CD4-positive, alpha-beta T cell treated with Interleukin-12 subunit alpha and Interleukin-12 subunit beta, for 1 hour (primary cell): Measurements from ENCODE around the gene DSCAML1.

ENCODE experiments used
- DNase-seq: peaks from one replicate; pipeline ENCODE4 v3.0.0-alpha.2; 2020

The DSCAML1 gene

DNA sequence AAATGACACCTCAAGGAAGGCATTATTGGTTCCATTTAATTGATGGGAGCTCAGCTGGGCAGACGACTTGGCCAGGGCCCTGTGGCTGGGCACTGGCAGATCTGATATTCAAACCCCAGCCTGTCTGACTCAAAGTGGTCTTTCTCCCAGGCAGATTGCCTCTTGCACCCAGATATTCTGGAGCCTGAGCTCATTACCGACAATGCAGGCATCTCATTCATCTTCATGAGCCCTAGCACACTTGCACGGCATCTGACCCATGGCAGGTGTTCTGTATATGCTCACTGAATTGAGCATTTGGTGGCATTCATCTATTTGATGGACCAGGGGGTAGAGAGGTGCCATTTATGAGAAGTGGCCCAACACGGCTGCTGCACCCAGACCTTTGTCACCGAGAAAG, 193.1 kb downstream of the DSCAML1 start:
- DNase-seq = no peak

DNA sequence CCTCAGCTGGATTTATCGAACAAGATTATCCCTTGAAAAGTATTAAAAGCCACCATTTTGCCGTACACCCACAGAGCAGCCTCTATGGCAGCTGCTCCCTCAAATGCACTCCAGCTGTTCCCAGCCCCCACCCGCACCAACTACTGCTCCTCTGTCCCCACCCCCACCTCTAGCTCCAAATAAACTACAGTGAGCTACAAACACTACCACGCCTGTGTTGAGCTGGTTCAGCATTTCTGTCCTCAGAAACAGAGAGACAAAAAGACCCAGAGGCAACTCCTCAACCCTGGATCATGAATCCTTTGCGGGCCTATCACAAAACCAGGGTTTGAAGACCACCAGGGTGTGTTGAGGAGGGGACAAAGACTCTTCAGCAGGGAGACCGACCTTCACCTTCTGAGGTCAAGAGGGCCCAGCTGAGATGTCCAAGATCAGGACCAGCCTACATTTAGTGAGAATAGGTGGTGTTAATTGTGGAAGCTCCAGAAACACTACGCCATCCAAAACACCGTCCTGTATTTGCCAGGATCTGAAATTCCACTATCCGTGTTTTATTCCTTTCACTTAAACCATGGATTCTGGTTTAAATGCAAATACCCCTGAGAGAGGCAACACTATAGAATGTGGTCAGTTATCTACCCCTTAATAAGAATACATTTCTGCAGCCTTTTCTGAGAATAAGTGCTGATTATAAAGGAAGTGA, 195.9 kb downstream of the DSCAML1 start:
- DNase-seq = no peak

GRCh38 chr11:117600234-117600783, 196.7 kb downstream of the DSCAML1 start:
- DNase-seq = no peak

- DNase-seq = no peak
Measured at GRCh38 chr11:117597071-117597470, 199.9 kb downstream of the DSCAML1 start.

DNA sequence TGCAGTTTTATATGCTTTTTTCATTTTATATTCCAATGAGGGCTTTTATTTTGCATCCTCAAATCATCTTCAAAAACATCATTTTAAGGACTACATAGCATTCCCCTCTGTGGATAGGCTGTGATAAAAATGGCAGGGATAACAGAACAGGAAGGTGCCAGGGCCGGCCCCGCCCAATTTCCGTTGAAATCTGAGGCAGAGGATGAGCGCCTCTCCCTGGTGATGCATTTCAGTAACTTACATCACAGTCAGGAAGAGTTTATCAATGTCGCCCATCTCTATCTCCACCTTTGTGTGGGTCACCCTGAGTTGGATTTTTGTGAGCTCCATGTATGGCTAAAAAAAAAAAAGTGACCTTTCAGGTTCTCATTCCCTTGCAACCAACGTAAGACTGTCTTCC, 201.6 kb downstream of the DSCAML1 start:
- no peak for DNase-seq

- DNase-seq = no peak
Measured at GRCh38 chr11:117594721-117595120, 202.3 kb downstream of the DSCAML1 start.

GRCh38 chr11:117593065-117593464, 204.0 kb downstream of the DSCAML1 start:
- no peak for DNase-seq

DNA sequence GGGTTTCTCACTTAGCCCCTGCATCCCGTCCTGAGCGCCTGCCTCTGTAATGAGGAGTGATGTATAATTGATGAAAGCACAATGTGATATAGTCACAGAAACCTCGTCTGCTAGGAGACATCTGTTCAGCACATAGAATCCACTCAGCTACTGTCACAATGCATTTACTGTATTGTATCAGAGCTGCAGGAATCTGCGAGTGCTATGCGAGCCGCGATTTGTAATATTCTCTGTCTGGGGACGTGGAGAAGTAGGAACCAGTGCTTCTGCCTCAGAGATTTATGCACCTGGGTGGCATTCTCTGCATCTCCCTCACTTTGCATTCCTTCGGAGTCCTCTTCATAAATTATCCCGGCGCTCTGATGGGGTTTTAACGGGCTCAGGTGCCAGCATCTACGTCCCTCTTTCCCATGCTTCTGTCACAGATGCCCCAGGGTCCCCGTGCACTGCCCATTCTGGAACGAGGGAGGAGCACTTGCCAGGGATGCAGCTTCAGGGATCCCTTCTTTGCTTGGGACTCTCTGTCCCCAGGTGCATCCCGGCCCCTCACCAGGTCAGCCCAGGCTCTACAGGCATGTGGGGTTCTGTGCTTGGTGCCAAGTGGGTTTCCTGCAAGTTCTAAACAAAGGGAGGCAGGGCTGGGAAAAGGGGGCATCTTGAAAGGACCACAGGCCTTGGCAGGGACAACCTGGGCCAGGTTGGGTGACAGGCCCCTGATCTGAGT, 205.5 kb downstream of the DSCAML1 start:
- no peak for DNase-seq

DNA sequence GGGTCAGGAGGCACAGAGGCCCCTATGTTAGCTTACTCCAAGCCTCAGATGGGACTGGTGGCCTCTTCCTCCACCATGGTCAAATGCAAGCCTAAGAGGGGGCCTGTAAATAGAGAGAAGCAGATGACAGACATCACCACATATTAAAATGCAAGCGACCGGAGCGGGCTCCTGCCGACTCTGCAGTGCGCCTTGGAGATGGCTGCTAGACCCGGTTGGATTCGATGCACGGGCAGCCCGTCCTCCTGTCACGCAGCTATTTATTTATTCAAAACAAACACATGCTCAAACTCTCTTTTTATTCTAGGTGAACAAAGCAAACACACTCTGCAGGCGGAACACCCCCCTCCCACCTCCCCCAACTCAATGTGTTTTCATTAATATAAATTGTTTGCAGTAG, 208.0 kb downstream of the DSCAML1 start:
- DNase-seq = no peak

DNA sequence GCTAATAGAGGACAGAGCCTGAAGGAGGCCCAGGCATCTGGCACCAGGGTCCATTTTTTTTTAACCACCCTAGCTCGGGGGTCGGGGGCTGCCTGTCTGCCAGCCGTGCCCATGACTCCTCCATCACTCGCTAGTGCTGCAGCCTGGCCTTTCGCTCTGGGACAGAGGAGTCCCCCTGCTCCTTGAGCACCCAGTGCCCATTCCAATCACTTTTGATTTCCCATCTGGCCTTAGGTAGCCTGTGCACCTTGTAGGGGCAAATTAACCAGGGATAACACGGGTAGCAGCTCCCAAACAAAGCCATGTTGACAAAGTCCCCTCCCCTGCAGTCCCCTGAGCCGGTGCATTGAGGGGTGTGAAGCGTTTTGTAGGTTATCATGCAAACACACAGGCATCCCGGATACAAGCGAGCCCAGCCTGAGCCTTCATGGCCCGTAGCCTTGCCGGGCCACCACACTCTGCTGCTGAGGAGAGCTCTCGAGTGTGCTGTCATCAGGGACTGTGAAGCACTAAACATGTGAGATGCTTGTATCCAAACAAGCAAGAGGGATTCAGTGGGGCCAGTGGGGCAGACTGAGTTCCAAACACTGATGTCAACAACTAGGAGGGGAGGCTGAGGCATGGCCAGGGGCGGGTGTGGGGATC, 208.7 kb downstream of the DSCAML1 start:
- no peak for DNase-seq

DNA sequence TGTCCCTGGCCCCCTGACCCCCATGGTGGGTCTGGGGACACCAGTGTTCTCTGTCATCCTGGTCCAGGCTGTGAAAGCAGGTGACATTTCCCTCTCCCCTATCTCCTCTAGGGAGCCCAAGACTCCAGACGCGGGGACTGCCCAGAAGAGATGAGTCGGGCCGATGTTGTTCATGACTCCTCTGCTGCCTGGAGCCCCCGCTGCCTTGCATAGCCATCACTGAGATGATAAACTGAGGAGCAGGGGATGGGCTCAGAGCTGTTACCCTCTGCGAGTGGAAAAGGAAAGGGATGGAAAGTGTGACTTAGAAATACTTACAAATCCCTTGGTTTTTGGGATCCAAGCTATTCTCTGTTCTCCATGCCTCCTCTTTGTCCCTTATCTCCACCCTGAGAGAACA, 209.6 kb downstream of the DSCAML1 start:
- DNase-seq = no peak

DNA sequence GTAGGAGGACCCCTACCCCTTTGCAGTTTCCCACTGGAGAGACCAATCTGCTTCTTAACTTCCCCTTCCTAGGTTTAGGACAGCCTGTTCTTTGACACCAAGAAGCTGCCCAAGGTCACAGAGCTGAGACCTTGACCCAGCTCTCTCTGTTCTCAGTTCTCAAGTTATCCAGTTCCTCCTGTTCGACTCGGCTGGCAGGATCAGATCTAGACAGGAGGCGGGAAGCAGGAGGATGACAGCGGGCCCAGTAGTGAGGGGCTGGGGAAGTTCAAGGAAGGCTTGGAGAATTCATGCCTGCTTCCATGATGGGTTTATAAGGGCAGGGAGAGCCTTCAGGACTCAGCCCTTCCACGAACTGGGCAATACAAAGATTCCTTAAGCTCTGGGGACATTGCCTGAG, 210.6 kb downstream of the DSCAML1 start:
- no peak for DNase-seq

DNA sequence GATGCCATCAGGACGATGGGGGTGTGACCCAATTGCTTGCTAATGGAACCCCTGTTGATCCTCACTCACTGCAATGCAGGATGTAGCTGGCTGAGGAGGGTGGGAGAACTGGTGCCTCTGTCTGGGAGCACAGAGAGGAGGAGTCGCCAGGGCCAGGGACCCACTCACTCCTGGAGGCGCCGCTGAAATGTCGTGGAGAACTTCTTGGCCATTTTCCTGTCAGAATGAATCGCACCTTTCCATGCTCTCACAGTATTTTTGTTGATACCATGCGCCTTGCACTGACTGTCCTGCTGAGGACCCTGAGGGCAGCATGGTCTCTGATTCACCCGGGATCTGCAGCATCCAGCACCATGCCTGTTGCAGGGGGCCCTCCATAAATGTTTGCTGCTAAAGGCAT, 211.4 kb downstream of the DSCAML1 start:
- DNase-seq = no peak

- no peak for DNase-seq
Measured at GRCh38 chr11:117584056-117584830, 212.8 kb downstream of the DSCAML1 start.

- no peak for DNase-seq
Measured at GRCh38 chr11:117583063-117583801, 213.8 kb downstream of the DSCAML1 start.

DNA sequence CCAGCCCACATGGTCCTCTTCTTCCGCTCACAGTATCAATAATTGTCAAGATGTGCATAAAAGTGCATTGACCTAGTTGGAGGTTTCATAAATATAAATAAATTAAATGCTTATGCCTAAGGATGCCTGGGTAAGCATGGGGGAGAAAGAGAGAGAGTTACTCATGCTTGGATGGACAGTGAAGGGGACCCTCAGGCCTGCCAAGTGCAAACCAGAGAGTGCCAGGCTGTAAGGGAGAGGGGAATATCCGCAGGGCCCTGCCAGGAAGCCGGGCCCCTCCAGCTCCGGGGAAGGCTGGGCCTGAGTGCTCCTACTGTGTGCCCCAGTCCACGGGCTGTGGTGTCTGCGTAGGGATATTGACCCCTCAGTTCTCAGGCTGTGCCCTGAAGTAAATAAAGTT, 214.6 kb downstream of the DSCAML1 start:
- no peak for DNase-seq

DNA sequence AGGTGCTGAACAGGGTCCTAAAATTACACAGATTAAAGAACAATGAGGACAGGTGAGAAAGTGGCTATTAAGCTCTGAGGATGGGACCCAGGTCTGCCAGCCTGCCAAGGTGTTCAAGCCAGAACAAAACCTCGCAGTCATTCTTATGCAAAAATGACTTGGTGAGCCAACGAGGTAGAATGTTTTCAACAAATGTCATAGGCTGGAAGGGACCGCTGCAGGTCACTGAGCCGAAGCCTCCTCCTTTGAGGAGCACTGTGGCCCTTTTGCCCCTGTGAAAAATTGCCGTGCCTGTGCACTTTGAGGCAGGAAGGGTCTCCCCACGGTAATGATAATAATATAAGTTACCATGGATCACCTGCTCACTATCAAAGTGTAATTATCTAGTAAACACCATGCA, 216.2 kb downstream of the DSCAML1 start:
- no peak for DNase-seq

- no peak for DNase-seq
Measured at GRCh38 chr11:117579161-117579560, 217.9 kb downstream of the DSCAML1 start.

GRCh38 chr11:117575856-117576255, 221.2 kb downstream of the DSCAML1 start:
- no peak for DNase-seq

DNA sequence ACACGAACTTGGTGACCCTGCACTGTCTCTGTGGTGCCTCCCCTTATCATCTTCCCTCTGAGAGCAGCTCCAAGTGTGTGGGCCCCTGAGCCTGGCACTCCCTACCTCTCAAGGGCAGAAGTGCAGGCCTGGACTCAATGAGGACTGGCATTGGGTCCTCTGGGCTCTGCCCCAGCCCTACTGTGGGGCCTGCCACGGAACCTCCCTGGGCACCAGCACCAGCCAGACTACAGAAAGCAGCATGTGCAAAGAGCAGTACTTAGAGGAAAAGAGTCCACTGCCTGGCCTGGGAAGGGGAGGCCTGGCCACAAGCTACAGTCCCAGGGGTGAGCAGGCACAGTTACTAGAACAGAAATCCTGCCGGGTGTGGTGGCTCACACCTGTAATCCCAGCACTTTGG, 222.5 kb downstream of the DSCAML1 start:
- DNase-seq = no peak

DNA sequence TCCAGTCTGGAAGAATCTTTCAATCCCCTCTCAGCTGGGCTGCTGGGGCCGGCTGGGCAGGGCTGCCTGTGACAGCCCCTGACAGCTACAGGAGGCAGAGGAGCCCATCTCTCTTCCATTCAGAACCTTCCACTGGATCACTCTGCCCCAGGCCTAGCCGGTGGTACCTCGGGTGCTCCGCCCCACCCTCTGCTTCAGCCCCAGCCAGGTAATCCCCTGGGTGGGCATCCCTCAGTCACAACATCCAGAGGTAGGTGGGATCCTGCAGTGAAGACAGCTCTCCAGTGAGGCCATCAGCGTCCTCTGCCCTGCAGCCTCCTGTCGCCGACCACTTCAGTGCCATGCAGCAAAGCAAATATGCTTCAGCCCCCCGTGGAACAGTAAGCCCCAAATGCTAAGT, 223.7 kb downstream of the DSCAML1 start:
- no peak for DNase-seq

DNA sequence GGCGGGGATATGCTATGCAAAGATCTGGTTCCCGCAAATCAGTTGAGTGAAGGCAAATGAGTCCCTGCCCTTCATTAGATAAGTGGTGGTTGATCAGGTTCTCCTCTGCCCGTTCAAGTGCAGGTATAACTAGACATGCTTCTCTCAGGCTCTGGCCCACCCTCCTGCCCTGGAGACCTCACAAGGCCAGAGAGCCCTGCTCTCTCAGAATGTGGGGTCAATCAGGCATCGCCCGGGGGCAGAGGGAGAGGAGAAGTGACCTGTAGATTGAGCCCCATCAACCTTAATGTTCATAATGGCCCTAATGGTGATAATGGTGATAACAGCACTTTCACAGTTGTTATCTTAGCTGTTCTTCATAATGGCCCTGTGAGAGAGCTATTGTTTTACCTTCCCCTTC, 224.3 kb downstream of the DSCAML1 start:
- DNase-seq = no peak
